ENCODE measurements around the gene TEX29.

- TF ChIP-seq CTCF (IDR thresholded peaks at IDR 0.05): no peak
- no peak for TF ChIP-seq ZFX (IDR thresholded peaks at IDR 0.05; ENCODE audit: borderline replicate concordance)
These were observed 38.6 kb upstream of the TEX29 start for GRCh38 chr13:111281751-111282311.
